Measurements from ENCODE around the gene RPS21.

DNA sequence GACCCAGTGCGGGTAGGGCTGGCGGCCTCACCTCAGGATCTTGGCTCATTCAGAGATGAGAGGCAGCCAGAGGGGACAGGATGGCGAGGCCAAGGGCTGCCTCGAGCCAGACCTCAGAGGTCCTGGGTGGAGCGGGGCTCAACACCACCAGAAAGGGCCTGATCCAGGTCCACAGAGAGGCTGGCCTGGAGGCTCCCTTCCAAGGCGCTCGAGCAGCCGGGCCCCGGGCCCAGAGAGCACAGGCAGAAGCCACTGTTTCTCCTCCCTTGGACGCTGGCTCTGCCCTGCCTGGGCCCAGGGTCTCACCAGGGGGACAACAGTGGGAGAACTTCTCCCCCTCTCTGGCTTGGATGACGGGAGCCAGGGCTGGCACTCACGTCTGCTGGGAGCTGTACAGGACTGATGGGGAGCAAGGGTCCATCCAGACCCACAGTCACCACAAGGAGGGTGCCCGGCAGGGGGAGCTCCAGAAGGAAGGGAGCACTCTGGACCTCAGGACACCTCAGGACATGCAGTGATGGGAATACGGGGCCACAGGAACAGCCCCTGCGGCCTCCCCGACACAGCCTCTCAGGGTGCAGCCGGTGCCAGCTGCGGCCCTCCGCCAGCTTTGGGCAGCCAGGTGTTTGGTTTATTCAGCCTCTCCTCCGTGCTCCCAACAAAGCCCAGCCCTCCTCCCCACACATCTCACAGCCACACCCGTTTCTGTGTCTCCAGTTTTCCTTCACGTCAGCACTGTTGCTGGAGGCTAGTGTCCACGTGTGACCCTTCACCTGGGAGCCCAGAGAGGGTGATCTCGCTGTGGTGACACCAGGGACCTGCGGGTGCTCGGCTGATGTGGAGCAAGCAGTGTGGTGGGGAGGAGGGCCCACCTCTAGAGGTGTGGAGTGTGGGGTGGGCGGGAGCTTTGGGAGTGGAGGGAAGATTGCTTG, 8.7 kb downstream of the RPS21 start:
- TF ChIP-seq, protein P1, sequence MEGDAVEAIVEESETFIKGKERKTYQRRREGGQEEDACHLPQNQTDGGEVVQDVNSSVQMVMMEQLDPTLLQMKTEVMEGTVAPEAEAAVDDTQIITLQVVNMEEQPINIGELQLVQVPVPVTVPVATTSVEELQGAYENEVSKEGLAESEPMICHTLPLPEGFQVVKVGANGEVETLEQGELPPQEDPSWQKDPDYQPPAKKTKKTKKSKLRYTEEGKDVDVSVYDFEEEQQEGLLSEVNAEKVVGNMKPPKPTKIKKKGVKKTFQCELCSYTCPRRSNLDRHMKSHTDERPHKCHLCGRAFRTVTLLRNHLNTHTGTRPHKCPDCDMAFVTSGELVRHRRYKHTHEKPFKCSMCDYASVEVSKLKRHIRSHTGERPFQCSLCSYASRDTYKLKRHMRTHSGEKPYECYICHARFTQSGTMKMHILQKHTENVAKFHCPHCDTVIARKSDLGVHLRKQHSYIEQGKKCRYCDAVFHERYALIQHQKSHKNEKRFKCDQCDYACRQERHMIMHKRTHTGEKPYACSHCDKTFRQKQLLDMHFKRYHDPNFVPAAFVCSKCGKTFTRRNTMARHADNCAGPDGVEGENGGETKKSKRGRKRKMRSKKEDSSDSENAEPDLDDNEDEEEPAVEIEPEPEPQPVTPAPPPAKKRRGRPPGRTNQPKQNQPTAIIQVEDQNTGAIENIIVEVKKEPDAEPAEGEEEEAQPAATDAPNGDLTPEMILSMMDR (IDR thresholded peaks at IDR 0.05), result peak; percentile 78
- TF ChIP-seq, protein P2, sequence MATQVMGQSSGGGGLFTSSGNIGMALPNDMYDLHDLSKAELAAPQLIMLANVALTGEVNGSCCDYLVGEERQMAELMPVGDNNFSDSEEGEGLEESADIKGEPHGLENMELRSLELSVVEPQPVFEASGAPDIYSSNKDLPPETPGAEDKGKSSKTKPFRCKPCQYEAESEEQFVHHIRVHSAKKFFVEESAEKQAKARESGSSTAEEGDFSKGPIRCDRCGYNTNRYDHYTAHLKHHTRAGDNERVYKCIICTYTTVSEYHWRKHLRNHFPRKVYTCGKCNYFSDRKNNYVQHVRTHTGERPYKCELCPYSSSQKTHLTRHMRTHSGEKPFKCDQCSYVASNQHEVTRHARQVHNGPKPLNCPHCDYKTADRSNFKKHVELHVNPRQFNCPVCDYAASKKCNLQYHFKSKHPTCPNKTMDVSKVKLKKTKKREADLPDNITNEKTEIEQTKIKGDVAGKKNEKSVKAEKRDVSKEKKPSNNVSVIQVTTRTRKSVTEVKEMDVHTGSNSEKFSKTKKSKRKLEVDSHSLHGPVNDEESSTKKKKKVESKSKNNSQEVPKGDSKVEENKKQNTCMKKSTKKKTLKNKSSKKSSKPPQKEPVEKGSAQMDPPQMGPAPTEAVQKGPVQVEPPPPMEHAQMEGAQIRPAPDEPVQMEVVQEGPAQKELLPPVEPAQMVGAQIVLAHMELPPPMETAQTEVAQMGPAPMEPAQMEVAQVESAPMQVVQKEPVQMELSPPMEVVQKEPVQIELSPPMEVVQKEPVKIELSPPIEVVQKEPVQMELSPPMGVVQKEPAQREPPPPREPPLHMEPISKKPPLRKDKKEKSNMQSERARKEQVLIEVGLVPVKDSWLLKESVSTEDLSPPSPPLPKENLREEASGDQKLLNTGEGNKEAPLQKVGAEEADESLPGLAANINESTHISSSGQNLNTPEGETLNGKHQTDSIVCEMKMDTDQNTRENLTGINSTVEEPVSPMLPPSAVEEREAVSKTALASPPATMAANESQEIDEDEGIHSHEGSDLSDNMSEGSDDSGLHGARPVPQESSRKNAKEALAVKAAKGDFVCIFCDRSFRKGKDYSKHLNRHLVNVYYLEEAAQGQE (IDR thresholded peaks at IDR 0.05; ENCODE audit: insufficient read depth in 1 of 2, low read depth in 2 of 2, low read length in 1 of 2), result no peak
- TF ChIP-seq POLR2AphosphoS5 (IDR thresholded peaks at IDR 0.05; ENCODE audit: low read depth, low read length), result no peak
